ENCODE results near the gene ASXL3.
A peak's percentile ranks its signal among the peaks of the same experiment; 100 is the strongest.

The ASXL3 gene

GRCh38 chr18:33578518-33579348, 714 bp downstream of the ASXL3 start:
- peak overlapping the region; percentile 63 for H3K9ac ChIP-seq (ENCODE audit: low read length)
- no peaks in the 10 kb centered on the region for H3K36me3 ChIP-seq (ENCODE audit: control insufficient read depth in 1 of 2, insufficient read depth in 2 of 2, low read depth in 1 of 2, low read length in 2 of 2)
- peaks cover 0 to 28% of the 10 kb centered on the region in 2 experiments for H3K27me3 ChIP-seq (ENCODE audit: control insufficient read depth in 1 of 2, insufficient read depth in 1 of 2, low read length in 2 of 2)

GRCh38 chr18:33579349-33580215, 1.6 kb downstream of the ASXL3 start:
- Histone ChIP-seq H2BK120ac (ENCODE audit: low read depth, low read length) (no peak overlapping the region), H3K14ac (ENCODE audit: low read length in 2 of 2) (peak overlapping the region in 1 of 2 experiments; percentile 97), H3K23ac (ENCODE audit: low read length in 2 of 2) (peak overlapping the region in 1 of 2 experiments; percentile 3), H3K4me1 (ENCODE audit: control insufficient read depth, insufficient read depth, low read depth, low read length) (peaks cover 5% of the 10 kb centered on the region), H2AK5ac (ENCODE audit: low read length, severe bottlenecking) (no peak overlapping the region), H2BK5ac (ENCODE audit: low read depth, low read length, poor library complexity, severe bottlenecking) (no peak overlapping the region), H3K4me3 (ENCODE audit: insufficient read depth in 1 of 2, low read depth in 1 of 2, low read length in 2 of 2) (peak overlapping the region; percentile 76 to 96), H3K79me1 (replicated peaks; ENCODE audit: low read length, poor library complexity, severe bottlenecking) (peaks cover 1% of the 10 kb centered on the region), H3K9ac (ENCODE audit: low read length) (peak overlapping the region; percentile 63), H2BK15ac (ENCODE audit: low read depth, poor library complexity, severe bottlenecking) (no peak overlapping the region), H2AFZ (ENCODE audit: low read depth, low read length) (peak overlapping the region; percentile 85), H3K9me3 (ENCODE audit: control insufficient read depth, low read length) (no peaks in the 10 kb centered on the region), H4K8ac (ENCODE audit: low read length) (peak overlapping the region; percentile 87), H3K4ac (ENCODE audit: low read depth in 1 of 2, low read length in 2 of 2) (peak overlapping the region in 1 of 2 experiments; percentile 47), H3K18ac (ENCODE audit: low read depth in 1 of 2, low read length in 2 of 2) (peak overlapping the region in 1 of 2 experiments; percentile 90), H3K27ac (ENCODE audit: low read length, poor library complexity, severe bottlenecking) (peak overlapping the region; percentile 28), H2BK12ac (ENCODE audit: low read length in 2 of 2) (peak overlapping the region in 1 of 2 experiments; percentile 86), H3K36me3 (ENCODE audit: control insufficient read depth in 1 of 2, insufficient read depth in 2 of 2, low read depth in 1 of 2, low read length in 2 of 2) (no peaks in the 10 kb centered on the region), H3K4me2 (ENCODE audit: low read length, poor library complexity, severe bottlenecking) (peak overlapping the region; percentile 70), H3K27me3 (ENCODE audit: control insufficient read depth in 1 of 2, insufficient read depth in 1 of 2, low read length in 2 of 2) (peaks cover 0 to 28% of the 10 kb centered on the region in 2 experiments), H4K91ac (ENCODE audit: low read length) (peak overlapping the region; percentile 75)
- DNase-seq = no peak
- 51% methylated on average over 12 of the region's 16 CpGs for WGBS

More at GRCh38 chr18:33578518-33579348, 714 bp downstream of the ASXL3 start:
- Histone ChIP-seq H3K4me2 (ENCODE audit: low read length, poor library complexity, severe bottlenecking) (peak overlapping the region; percentile 70), H3K4ac (ENCODE audit: low read depth in 1 of 2, low read length in 2 of 2) (peak overlapping the region; percentile 47 to 67), H3K9me3 (ENCODE audit: control insufficient read depth, low read length) (no peaks in the 10 kb centered on the region), H2BK5ac (ENCODE audit: low read depth, low read length, poor library complexity, severe bottlenecking) (no peak overlapping the region), H3K4me3 (ENCODE audit: insufficient read depth in 1 of 2, low read depth in 1 of 2, low read length in 2 of 2) (peak overlapping the region; percentile 76 to 96), H2BK12ac (ENCODE audit: low read length in 2 of 2) (peak overlapping the region in 1 of 2 experiments; percentile 86), H3K4me1 (ENCODE audit: control insufficient read depth, insufficient read depth, low read depth, low read length) (peaks cover 5% of the 10 kb centered on the region), H2BK15ac (ENCODE audit: low read depth, poor library complexity, severe bottlenecking) (no peak overlapping the region), H2AK5ac (ENCODE audit: low read length, severe bottlenecking) (no peak overlapping the region), H3K14ac (ENCODE audit: low read length in 2 of 2) (peak overlapping the region in 1 of 2 experiments; percentile 97), H4K91ac (ENCODE audit: low read length) (peak overlapping the region; percentile 75), H2BK120ac (ENCODE audit: low read depth, low read length) (peak overlapping the region; percentile 79), H4K8ac (ENCODE audit: low read length) (peak overlapping the region; percentile 87), H3K79me1 (replicated peaks; ENCODE audit: low read length, poor library complexity, severe bottlenecking) (peaks cover 1% of the 10 kb centered on the region), H2AFZ (ENCODE audit: low read depth, low read length) (peak overlapping the region; percentile 85), H3K27ac (ENCODE audit: low read length, poor library complexity, severe bottlenecking) (peak overlapping the region; percentile 28), H3K23ac (ENCODE audit: low read length in 2 of 2) (peak overlapping the region in 1 of 2 experiments; percentile 3), H3K18ac (ENCODE audit: low read depth in 1 of 2, low read length in 2 of 2) (peak overlapping the region; percentile 90 to 92)
- 1% methylated on average over 60 of the region's 80 CpGs for WGBS
- peak; percentile 41 for DNase-seq

GRCh38 chr18:33580546-33580945, 2.5 kb downstream of the ASXL3 start:
- no peaks in the 10 kb centered on the region for H3K36me3 ChIP-seq (ENCODE audit: control insufficient read depth in 1 of 2, insufficient read depth in 2 of 2, low read depth in 1 of 2, low read length in 2 of 2)
- no peak overlapping the region for H4K8ac ChIP-seq (ENCODE audit: low read length)
- H2AK5ac ChIP-seq (ENCODE audit: low read length, severe bottlenecking) = no peak overlapping the region
- H3K9ac ChIP-seq (ENCODE audit: low read length) = no peak overlapping the region
- 92% methylated on average over 2 of the region's 4 CpGs for WGBS
- no peak overlapping the region for H3K4me3 ChIP-seq (ENCODE audit: insufficient read depth in 1 of 2, low read depth in 1 of 2, low read length in 2 of 2)
- peaks cover 0 to 23% of the 10 kb centered on the region in 2 experiments for H3K27me3 ChIP-seq (ENCODE audit: control insufficient read depth in 1 of 2, insufficient read depth in 1 of 2, low read length in 2 of 2)
- no peak overlapping the region for H2BK5ac ChIP-seq (ENCODE audit: low read depth, low read length, poor library complexity, severe bottlenecking)
- no peaks in the 10 kb centered on the region for H3K9me3 ChIP-seq (ENCODE audit: control insufficient read depth, low read length)
- H3K79me1 ChIP-seq (replicated peaks; ENCODE audit: low read length, poor library complexity, severe bottlenecking) = peaks cover 1% of the 10 kb centered on the region
- no peak overlapping the region for H2BK12ac ChIP-seq (ENCODE audit: low read length in 2 of 2)
- no peak overlapping the region for H3K27ac ChIP-seq (ENCODE audit: low read length, poor library complexity, severe bottlenecking)
- no peak overlapping the region for H3K4ac ChIP-seq (ENCODE audit: low read depth in 1 of 2, low read length in 2 of 2)
- H3K4me2 ChIP-seq (ENCODE audit: low read length, poor library complexity, severe bottlenecking) = no peak overlapping the region
- no peak overlapping the region for H2BK120ac ChIP-seq (ENCODE audit: low read depth, low read length)
- H3K18ac ChIP-seq (ENCODE audit: low read depth in 1 of 2, low read length in 2 of 2) = no peak overlapping the region
- H3K4me1 ChIP-seq (ENCODE audit: control insufficient read depth, insufficient read depth, low read depth, low read length) = peaks cover 5% of the 10 kb centered on the region
- H4K91ac ChIP-seq (ENCODE audit: low read length) = no peak overlapping the region
- no peak overlapping the region for H3K23ac ChIP-seq (ENCODE audit: low read length in 2 of 2)
- H2AFZ ChIP-seq (ENCODE audit: low read depth, low read length) = no peak overlapping the region
- no peak for DNase-seq
- H3K14ac ChIP-seq (ENCODE audit: low read length in 2 of 2) = no peak overlapping the region
- H2BK15ac ChIP-seq (ENCODE audit: low read depth, poor library complexity, severe bottlenecking) = no peak overlapping the region

Measured in mesenchymal stem cell (in vitro differentiated cells and primary cell).